Left lung (tissue), 10 donors: ENCODE measurements around the gene VTCN1. TPM values are rescaled to one million over a fixed set of nuclear protein-coding genes. Genes with fewer than 3 reads are reported as not detected.
"Not testable (repeated sequence)": the region's sequence is repeated elsewhere in the genome, so short reads cannot be mapped to it uniquely, and the experiment has no call there.

Experiments
- ATAC-seq: fragments of 200-7000 bp; cut with Tn5 transposase; one replicate; pipeline ENCODE4 v1.9.1; 2020; ENCODE audit warnings: moderate library complexity
- DNase-seq, 4 donors: peaks; one replicate each; pipeline ENCODE4 v3.0.0-alpha.2; 2013 to 2020
- H3K27ac ChIP-seq, 2 donors: fragments of 200-600 bp; sonication (generic) in 1 of 2; one replicate each; pipeline versions ENCODE4 v1.5.0 to v1.8.0; 2020 to 2021
- H3K27me3 ChIP-seq, 2 donors: fragments of 200-600 bp; sonication (generic) in 1 of 2; one replicate each; pipeline versions ENCODE4 v1.5.0 to v1.8.0; 2020 to 2021
- H3K36me3 ChIP-seq, 2 donors: fragments of 200-600 bp; sonication (generic) in 1 of 2; one replicate each; pipeline versions ENCODE4 v1.5.0 to v1.8.0; 2020 to 2021
- H3K4me1 ChIP-seq, 2 donors: fragments of 200-600 bp; one replicate each; pipeline ENCODE4 v1.8.0; 2021
- H3K4me3 ChIP-seq, 2 donors: fragments of 200-600 bp; sonication (generic) in 1 of 2; one replicate each; pipeline versions ENCODE4 v1.5.0 to v1.8.0; 2020 to 2021; ENCODE audit warnings: mild to moderate bottlenecking in 1 of 2
- H3K9me3 ChIP-seq, 2 donors: fragments of 200-600 bp; sonication (generic) in 1 of 2; one replicate each; pipeline versions ENCODE4 v1.5.0 to v1.8.0; 2020 to 2021
- CTCF ChIP-seq, 2 donors: fragments of 200-600 bp; sonication (generic) in 1 of 2; IDR thresholded peaks; one replicate each; pipeline versions ENCODE4 v1.5.0 to v1.8.0; 2021; ENCODE audit warnings: antibody characterized with exemption in 2 of 2
- intact Hi-C, 2 donors: fragments of 100-400 bp; cut with DNase I; formaldehyde crosslinking; loops; one replicate each; pipeline versions ENCODE4 v1.11.2 to v1.14.2; 2022
- polyA plus RNA-seq, 6 donors: library from polyadenylated mRNA; unstranded; fragments of 120-200 nt; gene quantifications; one replicate each; pipeline ENCODE4 v1.2.1, GENCODE V29; 2013; ENCODE audit not compliant: insufficient read length in 6 of 6
- total RNA-seq, 2 donors: library from RNA; stranded (reverse); fragmentation: NEBNext Ultra II Directional; extraction: Animal tissue kit (Norgen Biotek cat#: 25700); gene quantifications; one replicate each; pipeline ENCODE4 v1.2.1, GENCODE V29; 2021
- donor health status: DM: no; HTN: yes; CAD: no.
- donor health status: DM: no; HTN: no; CAD: no.

Gene VTCN1
- total and polyA plus RNA-seq, 8 donors = 0.31 to 0.87 (median 0.54) TPM; not detected in 1

GRCh38 chr1:117105722-117106121, 105.0 kb downstream of the VTCN1 start:
- Histone ChIP-seq H3K4me3 (no peak overlapping the region), H3K4me1 (no peaks in the 10 kb centered on the region), H3K9me3 (no peaks in the 10 kb centered on the region), H3K36me3 (peaks cover 0 to 20% of the 10 kb centered on the region in 2 donors), H3K27ac (no peak overlapping the region), H3K27me3 (no peaks in the 10 kb centered on the region)
- DNase-seq (no peak), ATAC-seq (no peak)
- no peak for TF ChIP-seq CTCF (IDR thresholded peaks at IDR 0.05)
- intact Hi-C loops = no loop called here

- ATAC-seq = no peak
- TF ChIP-seq CTCF (IDR thresholded peaks at IDR 0.05) = no peak
- Histone ChIP-seq H3K27ac (no peak overlapping the region), H3K9me3 (no peaks in the 10 kb centered on the region), H3K27me3 (no peaks in the 10 kb centered on the region), H3K4me1 (no peaks in the 10 kb centered on the region), H3K36me3 (peaks cover 0 to 25% of the 10 kb centered on the region in 2 donors), H3K4me3 (no peak overlapping the region)
- no peak for DNase-seq
- intact Hi-C loops = no loop called here
These were observed 105.7 kb downstream of the VTCN1 start for GRCh38 chr1:117104986-117105385.

- H3K4me1 ChIP-seq, ATAC-seq, intact Hi-C loops, H3K27me3 ChIP-seq, DNase-seq, H3K4me3 ChIP-seq, H3K27ac ChIP-seq, H3K9me3 ChIP-seq: not testable (repeated sequence)
- peaks cover 0 to 50% of the 10 kb centered on the region in 2 donors for H3K36me3 ChIP-seq
These were observed 108.9 kb downstream of the VTCN1 start for GRCh38 chr1:117101858-117102257.

GRCh38 chr1:117101334-117101733, 109.4 kb downstream of the VTCN1 start:
- no peaks in the 10 kb centered on the region for H3K4me1 ChIP-seq
- TF ChIP-seq CTCF (IDR thresholded peaks at IDR 0.05) = no peak
- intact Hi-C loops = no loop called here
- H3K9me3 ChIP-seq = no peaks in the 10 kb centered on the region
- H3K4me3 ChIP-seq = no peak overlapping the region
- H3K27ac ChIP-seq = no peak overlapping the region
- H3K36me3 ChIP-seq = peaks cover 0 to 55% of the 10 kb centered on the region in 2 donors
- H3K27me3 ChIP-seq = no peaks in the 10 kb centered on the region
- no peak for DNase-seq
- no peak for ATAC-seq

GRCh38 chr1:117098287-117098890, 112.3 kb downstream of the VTCN1 start:
- TF ChIP-seq CTCF (IDR thresholded peaks at IDR 0.05) = no peak
- peaks cover 0 to 76% of the 10 kb centered on the region in 2 donors for H3K36me3 ChIP-seq

GRCh38 chr1:117097443-117097842, 113.3 kb downstream of the VTCN1 start:
- peaks cover 4 to 8% of the 10 kb centered on the region in 2 donors for H3K4me1 ChIP-seq
- intact Hi-C loops = no loop called here
- no peak overlapping the region for H3K27ac ChIP-seq
- no peaks in the 10 kb centered on the region for H3K27me3 ChIP-seq
- TF ChIP-seq CTCF (IDR thresholded peaks at IDR 0.05) = no peak
- no peaks in the 10 kb centered on the region for H3K9me3 ChIP-seq
- ATAC-seq (no peak), DNase-seq (no peak)
- H3K36me3 ChIP-seq = peaks cover 0 to 80% of the 10 kb centered on the region in 2 donors
- no peak overlapping the region for H3K4me3 ChIP-seq

More at GRCh38 chr1:117098287-117098890, 112.3 kb downstream of the VTCN1 start:
- H3K9me3 ChIP-seq = no peaks in the 10 kb centered on the region
- DNase-seq (no peak), ATAC-seq (no peak)
- intact Hi-C loops = no loop called here
- no peak overlapping the region for H3K4me3 ChIP-seq
- H3K4me1 ChIP-seq = peaks cover 4 to 8% of the 10 kb centered on the region in 2 donors
- no peak overlapping the region for H3K27ac ChIP-seq
- no peaks in the 10 kb centered on the region for H3K27me3 ChIP-seq
